HK-2 (cell line): ENCODE data around the gene SPRYD3.

Source experiments
- DNase-seq: peaks from one replicate; pipeline ENCODE4 v3.0.0-alpha.2; 2018; ENCODE audit not compliant: unreplicated experiment

Gene SPRYD3

DNA sequence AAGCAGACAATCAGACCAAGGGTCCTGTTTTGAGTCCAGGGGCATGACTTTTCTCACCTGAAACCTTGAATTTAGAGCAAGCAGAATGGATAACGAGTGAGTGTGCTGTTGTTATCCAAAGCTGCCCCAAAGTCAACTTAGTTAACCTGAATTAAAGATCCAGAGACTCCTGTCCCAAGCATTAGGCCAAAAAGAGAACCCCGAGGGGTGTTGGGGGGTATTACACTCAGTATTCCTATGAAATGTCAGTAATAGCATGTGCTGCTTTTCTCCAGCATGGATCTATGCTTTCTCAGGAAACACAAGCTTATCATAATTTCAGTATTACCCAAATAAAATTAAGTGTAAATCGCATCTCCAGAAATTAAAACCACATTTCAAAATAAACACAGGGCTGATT is 53.9 kb downstream of the SPRYD3 start:
- no peak for DNase-seq

DNA sequence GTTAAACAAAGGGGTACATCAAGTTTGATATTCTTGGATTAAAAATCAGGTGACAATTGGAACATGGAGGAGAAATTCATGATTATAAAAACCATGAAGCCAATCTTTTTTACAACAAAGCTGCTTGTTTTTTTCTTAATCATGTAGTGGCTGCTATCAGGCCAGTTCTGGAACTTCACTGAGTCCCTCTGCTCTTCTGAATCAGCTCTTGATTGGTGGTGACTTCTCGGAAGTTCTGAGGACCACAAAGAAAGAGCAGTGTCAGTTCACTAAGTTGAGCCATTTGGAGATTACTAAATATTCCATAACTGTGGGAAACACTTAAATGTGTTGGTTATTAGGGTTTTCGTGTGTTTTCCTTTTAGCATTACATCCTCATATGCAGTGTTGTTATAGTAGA is 64.5 kb downstream of the SPRYD3 start:
- DNase-seq: no peak
